ELF-1 (cell line): Measurements from ENCODE around the gene SLC35F3.
A peak's percentile ranks its signal among the peaks of the same experiment; 100 is the strongest.
"Not testable (repeated sequence)": the region's sequence is repeated elsewhere in the genome, so short reads cannot be mapped to it uniquely, and the experiment has no call there.

ENCODE experiments used
- DNase-seq: peaks from one replicate; pipeline ENCODE4 v3.0.0-alpha.2; 2016; ENCODE audit warnings: low read depth, low spot score

Gene SLC35F3

GRCh38 chr1:234186037-234186688, 281.7 kb downstream of the SLC35F3 start:
- DNase-seq: no peak

- peak; percentile 93 for DNase-seq
Observed at GRCh38 chr1:234188454-234188792, 283.9 kb downstream of the SLC35F3 start.

- no peak for DNase-seq
Observed at GRCh38 chr1:234197839-234198238, 293.4 kb downstream of the SLC35F3 start.

DNA sequence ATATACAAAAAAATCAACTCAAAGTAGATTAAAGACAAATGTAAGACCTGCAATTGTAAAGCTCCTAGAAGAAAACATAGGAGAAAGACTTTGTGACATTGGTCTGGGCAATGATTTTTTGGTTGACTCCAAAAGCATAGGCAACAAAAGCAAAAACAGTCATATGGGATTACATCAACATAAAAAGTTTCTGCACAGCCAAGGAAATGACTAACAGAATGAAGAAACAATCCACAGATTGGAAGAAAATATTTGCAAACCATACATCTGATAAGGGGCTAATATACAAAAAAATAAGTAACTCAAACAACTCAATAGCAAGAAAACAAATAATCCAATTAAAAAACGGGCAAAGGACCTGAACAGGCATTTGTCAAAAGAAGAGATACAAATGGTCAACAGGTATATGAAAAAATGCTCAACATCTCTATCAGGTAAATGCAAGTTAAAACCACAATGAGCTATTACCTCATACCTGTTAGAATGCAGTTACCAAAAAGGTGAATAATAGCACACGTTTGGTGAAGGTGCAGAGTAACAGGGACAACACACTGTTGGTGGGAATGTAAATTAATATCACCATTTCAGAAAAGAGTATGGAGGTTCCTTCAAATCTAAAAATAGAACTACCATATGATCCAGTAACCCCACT, 295.1 kb downstream of the SLC35F3 start:
- DNase-seq: no peak

DNA sequence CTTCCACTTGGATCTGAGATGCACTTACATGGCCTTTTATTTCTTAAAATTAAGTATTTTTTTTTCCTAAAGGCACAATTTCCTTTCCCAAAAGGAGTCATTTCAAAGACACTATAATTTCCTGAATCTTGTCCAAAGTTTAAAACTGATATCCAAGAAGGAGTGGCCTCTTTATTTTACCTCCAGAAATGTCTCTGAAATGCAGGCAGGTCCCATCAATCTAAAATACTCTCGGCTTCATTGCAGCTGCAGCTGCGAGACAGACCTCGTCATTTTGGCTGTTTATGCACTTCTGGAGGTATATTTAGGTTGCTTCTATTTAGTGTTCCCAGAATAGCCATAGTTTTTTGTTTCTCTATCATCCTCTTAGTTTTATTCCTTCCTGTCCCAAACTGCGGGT, 296.1 kb downstream of the SLC35F3 start:
- no peak for DNase-seq

DNA sequence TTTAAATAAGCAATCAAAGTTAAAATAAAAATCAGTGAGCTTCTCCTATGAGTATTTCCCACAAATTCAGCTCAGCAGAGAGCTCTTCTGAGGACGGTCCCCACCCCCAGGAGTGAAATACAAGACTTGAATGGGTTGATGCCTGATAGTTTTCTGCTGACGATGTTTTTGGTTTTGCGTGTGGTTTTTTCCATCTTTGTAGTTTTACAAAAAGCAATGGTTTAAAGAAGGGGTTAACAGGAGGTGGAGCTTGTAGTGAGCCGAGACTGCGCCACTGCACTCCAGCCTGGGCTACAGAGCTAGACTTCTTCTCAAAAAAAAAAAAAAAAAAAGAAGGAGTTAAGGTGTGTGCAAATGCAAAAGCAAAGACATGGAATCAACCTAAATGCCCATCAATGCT, 297.1 kb downstream of the SLC35F3 start:
- no peak for DNase-seq

GRCh38 chr1:234205966-234206365, 301.5 kb downstream of the SLC35F3 start:
- DNase-seq: no peak

DNA sequence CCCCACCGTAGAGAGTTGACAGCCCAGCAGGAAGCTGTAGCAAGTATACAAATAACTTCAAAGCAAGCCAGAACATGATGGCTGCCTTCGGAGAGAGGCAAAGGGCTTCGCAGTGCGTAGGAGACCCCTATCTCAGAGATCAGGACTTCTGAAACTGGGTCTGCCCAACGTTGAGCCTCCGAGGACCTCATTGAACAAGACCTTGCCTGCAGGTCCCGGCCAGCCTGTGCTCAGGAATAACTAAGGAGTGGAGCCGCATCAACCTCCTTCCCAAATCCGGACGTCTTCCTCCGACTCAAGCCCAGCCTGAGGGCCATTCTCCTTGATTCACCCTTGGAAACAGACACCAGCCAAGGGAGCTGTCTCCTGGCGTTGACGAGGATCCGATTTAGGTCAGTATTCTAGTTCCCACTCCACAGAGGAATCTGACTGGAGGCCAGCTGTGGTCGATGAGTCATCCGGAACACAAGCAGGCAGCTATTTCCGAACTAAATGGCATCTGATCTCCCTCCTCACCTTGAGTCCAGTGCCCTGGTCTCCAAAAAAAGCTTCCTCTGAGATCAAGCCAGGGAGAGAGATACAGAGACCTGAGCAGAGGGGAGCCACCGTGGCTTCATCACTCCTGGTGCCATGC, 302.3 kb downstream of the SLC35F3 start:
- DNase-seq: peak; percentile 27

DNA sequence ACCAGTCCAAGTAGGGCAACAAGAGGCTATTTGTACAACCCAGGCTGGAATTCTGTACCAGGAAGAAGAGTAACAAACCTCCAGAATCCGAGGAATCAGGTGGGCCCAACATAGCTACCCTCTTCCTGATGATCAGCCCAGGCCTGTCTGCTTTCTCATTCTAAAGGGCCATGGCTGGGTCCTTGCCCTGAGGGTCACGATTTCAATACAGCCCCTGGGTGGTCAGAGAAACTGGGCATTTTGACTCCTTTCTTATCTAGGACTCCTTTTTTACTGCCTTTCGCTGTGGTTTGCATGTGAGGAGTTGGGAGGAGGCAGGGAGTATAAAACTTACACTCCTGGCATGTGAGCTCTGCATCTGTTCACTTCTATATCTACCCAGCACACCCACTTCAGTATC, 303.9 kb downstream of the SLC35F3 start:
- no peak for DNase-seq

DNA sequence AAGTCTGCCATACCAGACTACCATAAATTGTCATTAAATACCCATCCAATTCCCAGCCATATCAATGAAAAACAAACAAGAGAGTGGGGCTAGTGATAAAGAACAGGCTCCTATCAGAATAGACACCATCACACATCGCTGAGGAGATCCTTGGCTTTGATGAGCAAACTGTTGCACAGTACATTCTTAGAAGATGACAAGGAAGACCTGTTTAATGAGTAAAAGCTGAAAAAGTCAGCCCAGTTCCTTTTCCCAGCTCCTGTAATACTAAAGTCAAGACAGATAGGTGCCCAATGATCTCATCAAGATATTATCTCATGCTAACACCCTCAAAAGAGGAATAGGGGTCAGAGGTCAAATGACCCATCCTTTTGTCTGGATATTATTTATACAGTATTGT, 304.3 kb downstream of the SLC35F3 start:
- DNase-seq: no peak

GRCh38 chr1:234210429-234210828, 306.0 kb downstream of the SLC35F3 start:
- DNase-seq: not testable (repeated sequence)

- not testable (repeated sequence) for DNase-seq
Observed at GRCh38 chr1:234211855-234212254, 307.4 kb downstream of the SLC35F3 start.

DNA sequence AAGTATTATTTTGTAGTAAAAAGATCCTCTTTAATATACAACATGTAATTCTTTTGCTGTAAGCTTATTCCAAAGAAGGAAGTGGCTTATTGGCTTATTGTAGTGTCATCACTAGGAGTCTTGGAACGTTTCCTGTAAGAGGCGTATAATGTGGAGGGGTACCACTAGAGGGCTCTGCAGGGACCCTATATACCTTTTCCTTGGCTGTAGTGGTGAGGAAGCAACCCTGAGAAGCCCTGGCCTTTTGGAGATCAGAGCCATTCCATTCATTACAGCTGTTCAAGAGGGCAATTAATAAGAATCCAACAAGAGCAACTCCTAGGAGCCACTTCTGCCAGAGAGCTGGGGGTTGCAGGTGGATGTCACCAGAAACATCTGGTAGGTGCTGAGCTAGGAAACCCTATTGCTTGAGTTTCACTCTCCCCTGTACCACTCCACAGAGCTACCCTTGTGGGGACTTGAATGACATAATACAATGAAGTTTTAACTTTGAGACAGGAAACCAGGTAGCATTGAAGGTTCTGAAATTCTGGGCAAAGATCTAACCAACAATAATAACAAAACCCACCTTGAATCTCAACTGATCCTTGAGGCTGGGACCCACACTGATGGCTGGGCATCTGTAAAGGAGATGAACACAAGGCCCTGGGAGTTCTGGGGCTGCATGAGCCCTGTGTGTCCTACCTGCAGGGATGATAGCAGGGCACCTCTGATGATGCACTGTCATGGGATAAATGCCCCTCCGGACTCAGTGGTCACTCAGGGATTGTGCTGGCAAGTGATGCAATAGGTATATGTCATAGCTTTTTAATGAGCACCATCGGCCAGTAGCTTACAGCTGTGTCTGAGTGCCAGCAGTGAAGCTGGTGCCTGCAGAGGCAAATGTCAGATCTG, 308.5 kb downstream of the SLC35F3 start:
- DNase-seq: peak; percentile 62

- no peak for DNase-seq
Observed at GRCh38 chr1:234213658-234214128, 309.2 kb downstream of the SLC35F3 start.

DNA sequence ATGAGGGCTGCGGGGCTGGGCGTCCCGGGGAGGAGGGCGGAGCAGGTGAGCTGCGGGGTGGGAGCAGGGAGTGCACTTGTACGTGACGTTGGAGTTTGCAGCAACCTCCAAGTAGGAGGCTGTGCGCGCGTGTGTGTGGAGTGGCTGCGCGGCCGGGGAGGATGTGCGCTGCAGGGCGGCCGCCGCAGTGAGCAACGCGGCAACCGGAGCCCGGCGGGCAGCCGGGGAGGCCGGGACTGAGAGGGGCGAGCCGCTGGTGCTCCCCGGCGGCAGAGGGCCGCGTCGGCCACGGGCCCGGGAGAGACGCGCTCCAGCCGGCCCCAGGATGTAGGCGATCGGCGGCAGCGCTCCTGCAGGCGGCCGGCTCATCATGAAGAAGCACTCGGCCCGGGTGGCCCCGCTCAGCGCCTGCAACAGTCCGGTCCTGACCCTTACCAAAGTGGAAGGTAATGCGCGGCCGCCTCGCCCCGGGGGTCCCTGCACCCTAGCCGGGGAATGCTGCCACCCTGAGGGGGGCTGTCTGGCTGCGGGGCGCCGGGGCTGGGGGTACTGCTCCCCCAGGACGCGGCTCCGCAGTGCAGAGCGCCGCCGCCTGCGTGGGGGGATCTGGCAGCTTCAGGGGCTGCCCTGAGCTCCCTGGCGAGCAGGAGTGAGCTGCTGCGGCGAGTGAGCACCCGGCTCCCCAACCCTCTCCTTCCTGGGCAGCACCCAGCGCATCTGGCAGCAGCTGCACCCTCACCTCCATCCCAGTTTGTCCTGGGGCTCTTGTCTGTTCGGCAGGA, 309.8 kb downstream of the SLC35F3 start:
- peak; percentile 44 for DNase-seq

DNA sequence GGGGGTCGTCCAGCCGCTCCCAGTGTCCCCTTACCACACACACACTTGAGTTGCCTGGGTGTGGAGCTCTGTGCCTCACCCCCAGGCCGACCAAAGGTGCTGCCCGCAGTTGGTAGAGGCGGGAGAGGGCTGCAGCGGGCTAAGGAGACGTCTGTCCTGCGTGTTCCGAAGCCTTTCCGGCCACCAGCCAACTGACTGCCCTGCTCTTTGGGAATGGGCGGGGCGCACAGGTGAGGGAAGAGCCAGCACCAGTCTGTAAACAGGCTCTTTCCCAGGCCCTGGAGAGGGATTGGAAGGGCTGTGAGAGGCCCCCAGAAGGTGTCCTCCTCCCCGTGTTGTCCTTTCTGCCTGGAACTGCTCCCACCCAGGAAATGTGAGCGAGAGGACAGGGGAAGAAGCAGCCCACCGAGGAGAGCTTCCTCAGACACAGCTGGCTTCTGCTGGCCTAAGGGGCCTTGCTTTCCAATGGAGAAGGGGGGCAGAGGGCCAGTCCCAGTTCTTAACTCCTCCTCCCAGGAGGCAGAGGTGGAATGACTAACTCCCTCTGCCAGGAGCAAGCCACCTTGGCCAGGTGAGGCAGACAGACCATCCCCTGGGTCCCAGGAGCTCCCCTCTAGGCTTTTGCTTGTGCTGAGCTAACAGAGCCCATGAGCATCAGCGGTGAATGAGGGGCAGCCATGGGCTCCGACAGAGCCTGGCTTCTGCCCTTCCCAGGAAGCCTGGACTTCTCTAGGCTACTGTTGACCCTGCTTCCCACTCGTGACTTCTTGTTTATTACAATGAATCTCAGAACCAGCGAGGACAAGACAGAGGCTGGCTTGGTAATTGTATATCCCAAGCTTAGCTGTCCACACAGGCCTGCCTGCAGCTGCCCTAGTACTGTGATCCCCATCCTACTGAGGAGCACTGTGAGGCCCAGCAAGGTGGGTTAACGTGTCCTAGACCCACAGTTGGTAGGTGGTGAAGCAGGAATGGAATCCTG, 310.7 kb downstream of the SLC35F3 start:
- peak; percentile 43 for DNase-seq

- DNase-seq: no peak
Observed at GRCh38 chr1:234216116-234216703, 311.7 kb downstream of the SLC35F3 start.

DNA sequence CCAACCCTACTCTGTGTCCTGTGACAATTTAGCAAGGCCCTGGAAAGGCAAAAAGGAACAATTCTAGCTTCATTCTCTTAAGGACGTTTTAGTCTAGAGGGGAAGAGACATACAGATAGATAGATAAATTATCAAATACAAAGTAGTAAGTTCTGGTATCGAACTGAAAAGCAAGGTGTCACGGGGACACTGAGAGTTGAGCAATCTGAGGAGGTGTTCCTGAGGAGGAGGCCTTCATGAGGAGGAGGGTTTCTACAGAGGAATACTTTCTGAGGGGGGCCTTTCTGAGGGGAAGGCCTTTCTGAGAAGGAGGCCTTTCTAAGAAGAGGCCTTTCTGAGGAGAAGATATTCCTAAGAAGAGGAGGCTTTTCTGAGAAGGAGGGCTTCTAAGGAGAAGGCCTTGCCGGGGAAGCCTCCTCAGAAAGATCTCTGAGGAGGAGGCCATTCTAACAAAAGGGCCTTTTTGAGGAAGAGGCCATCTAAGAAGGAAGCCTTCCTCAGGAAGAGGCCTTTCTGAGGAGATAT, 312.9 kb downstream of the SLC35F3 start:
- no peak for DNase-seq

DNA sequence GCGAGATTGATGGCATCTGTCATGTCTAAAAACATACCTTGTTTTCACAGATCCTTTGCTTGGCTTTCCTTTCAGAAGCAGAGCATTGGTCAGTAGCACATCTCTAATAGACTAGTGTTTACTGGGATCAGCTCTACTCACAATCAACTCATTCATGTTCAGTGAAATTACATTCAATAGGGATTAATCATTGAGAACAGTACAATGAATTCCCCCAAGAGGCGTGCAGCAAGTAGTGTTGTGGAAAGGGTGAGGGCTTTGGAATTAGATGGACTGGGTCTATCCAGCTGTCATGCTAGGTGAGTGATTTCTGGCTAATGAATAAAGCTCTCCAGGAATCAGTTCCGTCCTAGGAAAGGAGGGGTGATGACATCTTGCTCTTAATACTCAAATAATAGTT, 313.6 kb downstream of the SLC35F3 start:
- DNase-seq: no peak
